HepG2 (cell line): ENCODE measurements around the gene NFATC2. TPM values are rescaled to one million over a fixed set of nuclear protein-coding genes. Genes with fewer than 3 reads are reported as not detected.
"Not testable (repeated sequence)": the region's sequence is repeated elsewhere in the genome, so short reads cannot be mapped to it uniquely, and the experiment has no call there.

Experiments
- ATAC-seq: fragments of 200-7000 bp; cut with Tn5 transposase; 3 replicates; pipeline ENCODE4 v1.9.1; 2020; ENCODE audit warnings: mild to moderate bottlenecking, moderate library complexity
- BruUV-seq: library from RNA; stranded (reverse); fragments of 400-500 nt; replicated peaks from 2 replicates; lab custom pipeline; 2021; lab: Mats Ljungman, UMichigan
- CTCF ChIA-PET: fragments of 300-600 bp; formaldehyde crosslinking; extraction: SDS; loops from one replicate; lab custom pipeline; 2021; ENCODE audit warnings: low total read pairs, inconsistent platforms, low intra/inter-chr PET ratio; lab: Yijun Ruan, JAX
- POLR2A ChIA-PET: fragments of 350-600 bp; sonication (Branson Sonifier 250); formaldehyde crosslinking; loops from one replicate; lab custom pipeline; 2020; ENCODE audit warnings: antibody characterized with exemption, inconsistent platforms; lab: Yijun Ruan, JAX
- DNase-seq: peaks from one replicate; pipeline ENCODE4 v3.0.0-alpha.2; 2015; ENCODE audit warnings: low spot score
- FAIRE-seq: peaks from 3 replicates; lab custom pipeline; 2011; peaks lifted over from hg19 to GRCh38; lab: Jason Lieb, UNC
- H2AFZ ChIP-seq: one replicate; pipeline ENCODE4 v1.6.1; 2011; ENCODE audit warnings: low read length, inconsistent platforms
- H3K27ac ChIP-seq: fragments of 300-600 bp; 3 replicates; pipeline ENCODE4 v1.8.0; 2011; ENCODE audit warnings: mixed run types, mild to moderate bottlenecking, mixed read lengths, low read length, inconsistent platforms; ENCODE audit not compliant: insufficient read depth; ENCODE audit errors: extremely low read length
- H3K27me3 ChIP-seq, 2 experiments: fragments of 200-600 bp in 1 of 2; 2 replicates in 1 of 2; 3 replicates in 1 of 2; pipeline versions ENCODE4 v1.6.0 to v1.8.0; 2011; ENCODE audit warnings: low read length in 2 of 2, mild to moderate bottlenecking in 2 of 2, moderate library complexity in 2 of 2, inconsistent platforms in 1 of 2; ENCODE audit not compliant: insufficient read depth in 2 of 2, control insufficient read depth in 1 of 2
- H3K36me3 ChIP-seq, 2 experiments: fragments of 200-600 bp in 1 of 2; replicated peaks in 1 of 2; 2 replicates in 1 of 2; 3 replicates in 1 of 2; pipeline versions ENCODE4 v1.5.1 to v1.8.0; 2011; ENCODE audit warnings: low read length in 2 of 2, inconsistent platforms in 1 of 2; ENCODE audit not compliant: insufficient read depth in 2 of 2, control insufficient read depth in 1 of 2
- H3K4me1 ChIP-seq: 2 replicates; pipeline ENCODE4 v1.5.1; 2012; ENCODE audit warnings: low read length, inconsistent platforms; ENCODE audit not compliant: insufficient read depth
- H3K4me2 ChIP-seq: 2 replicates; pipeline ENCODE4 v1.6.0; 2011; ENCODE audit warnings: low read depth, low read length, inconsistent platforms
- H3K4me3 ChIP-seq, 3 experiments: fragments of 200-600 bp in 1 of 3; sonication (generic), shearing (Covaris generic) in 1 of 3; replicated peaks in 1 of 3; 2 replicates each; pipeline ENCODE4 v1.5.1; 2011 to 2016; ENCODE audit warnings: low read length in 3 of 3, inconsistent platforms in 2 of 3, low read depth in 2 of 3, mild to moderate bottlenecking in 2 of 3, control low read depth in 1 of 3, mixed read lengths in 1 of 3; ENCODE audit not compliant: insufficient read depth in 1 of 3
- H3K79me2 ChIP-seq: one replicate; pipeline ENCODE4 v1.6.1; 2011; ENCODE audit warnings: low read length, inconsistent platforms; ENCODE audit not compliant: insufficient read depth
- H3K9ac ChIP-seq: 2 replicates; pipeline ENCODE4 v1.6.0; 2011; ENCODE audit warnings: mild to moderate bottlenecking, low read depth, low read length, inconsistent platforms; ENCODE audit not compliant: insufficient read depth
- H3K9me3 ChIP-seq: 2 replicates; pipeline ENCODE4 v1.5.1; 2012; ENCODE audit warnings: mild to moderate bottlenecking, low read length
- H4K20me1 ChIP-seq: 2 replicates; pipeline ENCODE4 v1.6.0; 2011; ENCODE audit warnings: inconsistent platforms, mild to moderate bottlenecking, low read length, moderate library complexity; ENCODE audit not compliant: insufficient read depth
- CEBPB ChIP-seq: IDR thresholded peaks from 2 replicates; pipeline ENCODE4 v1.6.1; 2011; ENCODE audit warnings: low read depth, low read length, improper control_type of control experiment, borderline replicate concordance
- PRPF4 ChIP-seq: fragments of 200-400 bp; formaldehyde crosslinking; IDR thresholded peaks from 2 replicates; pipeline ENCODE4 v1.6.1; 2016; ENCODE audit warnings: low read length, low read depth; ENCODE audit not compliant: poor library complexity, severe bottlenecking
- WGBS: methylation state at CpG from one replicate; pipeline ENCODE4 v1.1.6; 2017; ENCODE audit warnings: low lambda C conversion rate; 5-methylcytosine and 5-hydroxymethylcytosine counted together
- in situ Hi-C: cut with HindIII; loops from 2 replicates; pipeline ENCODE4 v1.10.0; 2017; ENCODE audit warnings: low pct_unique_long_range_greater_than_20kb; ENCODE audit not compliant: extremely low pct_ligation_motif_present
- intact Hi-C: fragments of 100-400 bp; cut with micrococcal nuclease; formaldehyde crosslinking; loops from one replicate; pipeline ENCODE4 v1.10.0; 2022; ENCODE audit not compliant: unreplicated experiment
- polyA plus RNA-seq, 8 experiments: library from polyadenylated mRNA; depleted of rRNA in 3 of 8; stranded (reverse) in 7 of 8; unstranded in 1 of 8; fragments of >200 nt; fragmentation: Illumina TruSeq in 4 of 8; extraction: Trizol in 4 of 8; gene quantifications; 2 replicates each; pipeline versions ENCODE4 v1.2.1 to v1.2.3, GENCODE V29; 2011 to 2016; ENCODE audit warnings: low read depth in 4 of 8, missing spikeins in 1 of 8, mixed read lengths in 1 of 8; ENCODE audit not compliant: insufficient read depth in 1 of 8
- total RNA-seq, 5 experiments: library from RNA; depleted of rRNA; stranded (reverse); fragments of >200 nt; fragmentation: Illumina TruSeq; extraction: Trizol; gene quantifications; 2 replicates each; pipeline ENCODE4 v1.2.3, GENCODE V29; 2016; ENCODE audit warnings: low read depth in 1 of 5
- TF ChIP-seq, protein P1 (sequence below), 2 experiments: fragments of 450-650 bp in 1 of 2; sonication (generic) in 1 of 2; formaldehyde crosslinking; IDR thresholded peaks; 2 replicates each; pipeline versions ENCODE4 v1.5.0 to v1.8.0; 2020 to 2022; ENCODE audit warnings: mild to moderate bottlenecking in 1 of 2, missing genetic modification reagents in 1 of 2

NFATC2 gene
- total and polyA plus RNA-seq, 2 of the 13 experiments (the other 11 are each of a cell fraction or from before 2014, with no cell fraction given) = 1.9 to 3.3 TPM

DNA sequence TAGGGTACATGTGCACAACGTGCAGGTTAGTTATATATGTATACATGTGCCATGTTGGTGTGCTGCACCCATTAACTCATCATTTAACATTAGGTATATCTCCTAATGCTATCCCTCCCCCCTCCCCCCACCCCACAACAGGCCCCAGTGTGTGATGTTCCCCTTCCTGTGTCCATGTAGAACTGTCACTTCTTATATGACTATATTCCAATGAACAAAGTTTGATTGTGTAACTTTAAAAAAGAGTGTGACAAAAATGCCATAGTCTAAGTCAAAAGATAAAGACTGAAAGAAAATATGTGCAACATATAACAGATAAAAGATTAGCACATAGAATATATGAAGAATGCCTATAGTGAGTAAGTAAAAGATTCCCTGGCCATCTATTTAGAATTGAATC, 66.4 kb downstream of the NFATC2 start:
- DNase-seq, CTCF ChIA-PET, H3K4me1 ChIP-seq, H3K79me2 ChIP-seq, BruUV-seq, H4K20me1 ChIP-seq, H3K9me3 ChIP-seq, POLR2A ChIA-PET, H3K4me3 ChIP-seq, ATAC-seq, in situ Hi-C loops, H3K4me2 ChIP-seq, H3K9ac ChIP-seq, FAIRE-seq: not testable (repeated sequence)
- WGBS = 88% methylated on average over 1 of the region's 1 CpG
- peaks cover 2 to 20% of the 10 kb centered on the region in 2 experiments; a peak in 3 of 5 replicates for H3K36me3 ChIP-seq
- 0 out of 2 replicates have a peak, but pooled peaks have one; percentile 48 for TF ChIP-seq CEBPB
- TF ChIP-seq, all 625 proteins: peak for 1; not testable (repeated sequence) for 624
- intact Hi-C loops, H3K27me3 ChIP-seq, H2AFZ ChIP-seq, H3K27ac ChIP-seq: not testable (repeated sequence)

DNA sequence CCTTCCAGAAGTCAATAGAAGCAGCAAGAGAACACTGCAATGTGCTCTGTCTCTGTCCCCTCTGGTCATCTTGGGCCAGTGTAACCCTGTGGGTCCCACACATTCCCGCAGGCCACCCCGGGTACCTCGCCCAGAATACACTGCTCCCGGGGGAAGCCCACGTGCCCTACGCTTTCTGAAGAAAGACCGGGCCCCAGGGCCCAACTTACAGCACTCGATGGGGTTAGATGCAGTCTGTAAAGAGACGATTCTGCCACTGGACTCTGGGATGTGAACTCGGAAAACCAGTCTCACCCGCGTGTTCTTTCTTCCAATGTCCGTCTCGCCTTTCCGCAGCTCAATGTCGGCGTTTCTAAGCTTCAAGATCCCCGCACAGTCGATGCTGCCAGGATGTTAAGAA, 68.7 kb downstream of the NFATC2 start:
- no peak for FAIRE-seq
- in situ Hi-C loops (no loop called here), intact Hi-C loops (no loop called here)
- H3K79me2 ChIP-seq = no peaks in the 10 kb centered on the region
- H3K4me1 ChIP-seq = no peaks in the 10 kb centered on the region
- WGBS = 94% methylated on average over 19 of the region's 19 CpGs
- no peak overlapping the region for H3K4me2 ChIP-seq
- no peak overlapping the region for H2AFZ ChIP-seq
- no peak overlapping the region for H3K4me3 ChIP-seq
- H3K27ac ChIP-seq = no peak overlapping the region
- no peaks in the 10 kb centered on the region for H4K20me1 ChIP-seq
- POLR2A ChIA-PET = no interaction called here
- DNase-seq = no peak
- TF ChIP-seq, protein P1, sequence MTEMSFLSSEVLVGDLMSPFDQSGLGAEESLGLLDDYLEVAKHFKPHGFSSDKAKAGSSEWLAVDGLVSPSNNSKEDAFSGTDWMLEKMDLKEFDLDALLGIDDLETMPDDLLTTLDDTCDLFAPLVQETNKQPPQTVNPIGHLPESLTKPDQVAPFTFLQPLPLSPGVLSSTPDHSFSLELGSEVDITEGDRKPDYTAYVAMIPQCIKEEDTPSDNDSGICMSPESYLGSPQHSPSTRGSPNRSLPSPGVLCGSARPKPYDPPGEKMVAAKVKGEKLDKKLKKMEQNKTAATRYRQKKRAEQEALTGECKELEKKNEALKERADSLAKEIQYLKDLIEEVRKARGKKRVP (CRISPR knock-in tag; IDR thresholded peaks at IDR 0.05) = no peak
- peak; percentile 39 for TF ChIP-seq PRPF4
- TF ChIP-seq, all 625 proteins: peak for 1
- ATAC-seq = no peak
- no TSS peak for BruUV-seq
- Histone ChIP-seq H3K27me3 (no peaks in the 10 kb centered on the region), H3K36me3 (peaks cover 5 to 32% of the 10 kb centered on the region in 2 experiments; a peak in 4 of 5 replicates), H3K9me3 (no peaks in the 10 kb centered on the region), H3K9ac (no peak overlapping the region)
- CTCF ChIA-PET = no interaction called here
